Activated CD4-positive, alpha-beta memory T cell treated with anti-CD3 and anti-CD28 coated beads for 36 hours (primary cell): ENCODE results near the gene CCRL2. TPM values are rescaled to one million over a fixed set of nuclear protein-coding genes. Genes with fewer than 3 reads are reported as not detected.
"Not testable (repeated sequence)": the region's sequence is repeated elsewhere in the genome, so short reads cannot be mapped to it uniquely, and the experiment has no call there.

Experiments
- CTCF ChIA-PET: fragments of 350-600 bp; sonication (Branson Sonifier 250); formaldehyde crosslinking; loops from one replicate; lab custom pipeline; 2021; ENCODE audit warnings: antibody characterized with exemption, inconsistent platforms; lab: Charles Lee
- POLR2A ChIA-PET: fragments of 350-600 bp; sonication (Branson Sonifier 250); formaldehyde crosslinking; loops from one replicate; lab custom pipeline; 2021; ENCODE audit warnings: antibody characterized with exemption; lab: Charles Lee
- DNase-seq: peaks from one replicate; pipeline ENCODE4 v3.0.0-alpha.2; 2020
- H3K27ac Mint-ChIP-seq: one replicate; pipeline ENCODE4 v1.8.0; 2021; ENCODE audit warnings: mixed read lengths
- H3K27me3 Mint-ChIP-seq: one replicate; pipeline ENCODE4 v1.8.0; 2021; ENCODE audit warnings: mixed read lengths
- H3K36me3 Mint-ChIP-seq: one replicate; pipeline ENCODE4 v1.8.0; 2021; ENCODE audit warnings: mixed read lengths
- H3K4me1 Mint-ChIP-seq: one replicate; pipeline ENCODE4 v1.8.0; 2021; ENCODE audit warnings: low read depth, mixed read lengths
- H3K4me3 Mint-ChIP-seq: one replicate; pipeline ENCODE4 v1.8.0; 2021; ENCODE audit warnings: mild to moderate bottlenecking, mixed read lengths
- H3K9me3 Mint-ChIP-seq: one replicate; pipeline ENCODE4 v1.8.0; 2021; ENCODE audit warnings: mixed read lengths
- intact Hi-C: fragments of 100-400 bp; cut with micrococcal nuclease; formaldehyde crosslinking; loops from one replicate; pipeline ENCODE4 v1.15.1; 2023
- total RNA-seq, 2 experiments: library from RNA; stranded (reverse); gene quantifications; one replicate each; pipeline ENCODE4 v1.2.3, GENCODE V29; 2021

Gene CCRL2
- total RNA-seq, 2 experiments from 2014 or later = 1.3 to 1.4 TPM

DNA sequence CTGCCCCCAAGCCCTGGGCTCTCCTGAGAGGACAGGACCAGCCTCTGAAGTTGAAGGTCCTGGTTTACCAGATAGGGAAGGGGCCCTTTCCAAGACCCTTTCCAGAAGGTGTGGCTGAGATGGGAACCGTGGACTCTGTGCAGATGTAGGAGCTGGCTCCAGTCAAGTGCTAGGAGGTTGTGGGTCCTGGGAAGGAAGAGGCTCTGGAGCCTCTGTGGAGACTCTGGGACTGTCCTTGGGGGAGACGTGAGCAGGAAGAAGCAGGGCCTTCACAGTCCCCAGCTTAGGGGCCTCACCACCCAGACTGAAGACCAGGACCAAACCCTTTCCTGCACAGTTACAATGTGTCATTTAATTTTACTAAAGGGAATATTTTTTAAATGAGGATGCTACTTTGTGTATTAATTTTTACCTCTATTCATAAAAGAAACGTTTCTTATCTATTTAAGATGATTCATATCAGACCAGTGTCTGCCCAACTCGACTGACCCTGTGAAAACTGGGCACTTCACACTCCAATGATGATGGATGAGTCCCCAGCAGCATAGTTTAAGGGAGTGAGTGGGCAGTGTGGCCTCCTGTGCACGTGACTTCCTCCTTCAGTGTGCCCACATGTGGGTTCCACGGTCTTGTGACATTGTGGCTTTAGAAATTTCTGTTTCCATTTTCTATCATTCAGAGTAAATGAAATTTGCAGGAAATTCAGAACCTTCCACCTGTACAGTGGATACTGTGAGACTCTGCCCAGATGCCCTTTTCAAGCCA is 11.1 kb upstream of the CCRL2 start:
- peak; percentile 39 for DNase-seq
- CTCF ChIA-PET = no interaction called here
- intact Hi-C loops = no loop called here

DNA sequence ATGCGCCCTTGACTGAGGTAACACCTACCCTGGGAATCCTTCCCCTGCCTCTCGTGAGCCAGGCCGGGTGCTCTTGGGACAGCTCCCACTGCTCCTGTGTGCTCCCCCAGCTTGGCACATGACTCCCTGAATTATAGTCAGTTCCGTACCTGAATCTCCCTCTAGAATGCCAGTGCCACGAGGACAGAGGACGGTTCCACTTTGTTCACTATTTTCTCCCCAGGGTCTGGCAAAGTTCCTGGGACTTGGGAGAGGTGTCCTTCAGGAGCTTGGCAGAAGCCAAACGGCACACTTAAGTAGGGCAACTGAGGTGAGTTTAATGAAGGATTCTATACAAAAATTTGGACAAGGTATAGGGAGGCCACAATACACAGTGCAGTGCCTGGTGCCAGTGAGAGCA is 9.9 kb upstream of the CCRL2 start:
- ChIA-PET POLR2A (no interaction called here), CTCF (interaction anchor here (0.9 kb wide), 1 partner anchor 10 kb away, joined by 3 read pairs; no protein-coding TSS in a partner anchor)
- DNase-seq = no peak
- Mint-ChIP-seq H3K36me3 (no peaks in the 10 kb centered on the region), H3K27me3 (peaks cover 7% of the 10 kb centered on the region), H3K4me1 (peaks cover 2% of the 10 kb centered on the region), H3K9me3 (no peaks in the 10 kb centered on the region), H3K27ac (no peak overlapping the region), H3K4me3 (no peak overlapping the region)
- intact Hi-C loops = no loop called here

More for the DNA sequence above, 11.1 kb upstream of the CCRL2 start:
- Mint-ChIP-seq H3K36me3 (no peaks in the 10 kb centered on the region), H3K4me1 (peaks cover 2% of the 10 kb centered on the region), H3K27me3 (peaks cover 7% of the 10 kb centered on the region), H3K27ac (no peak overlapping the region), H3K9me3 (no peaks in the 10 kb centered on the region), H3K4me3 (no peak overlapping the region)
- POLR2A ChIA-PET = interaction anchor here (0.5 kb wide), 1 partner anchor 29 kb away, joined by 4 read pairs; no protein-coding TSS in a partner anchor

- Mint-ChIP-seq H3K4me3 (no peak overlapping the region), H3K4me1 (peaks cover 2% of the 10 kb centered on the region), H3K36me3 (no peaks in the 10 kb centered on the region), H3K9me3 (peaks cover 4% of the 10 kb centered on the region), H3K27me3 (peaks cover 9% of the 10 kb centered on the region), H3K27ac (no peak overlapping the region)
- intact Hi-C loops = no loop called here
- ChIA-PET CTCF (interaction anchor here (1.4 kb wide), 1 partner anchor 20 kb away, joined by 4 read pairs; no protein-coding TSS in a partner anchor), POLR2A (no interaction called here)
- DNase-seq = no peak
Measured at GRCh38 chr3:46398186-46398955, 8.7 kb upstream of the CCRL2 start.

GRCh38 chr3:46399098-46399497 is 8.0 kb upstream of the CCRL2 start:
- POLR2A ChIA-PET = interaction anchor here (1.1 kb wide), 1 partner anchor 297 kb away, joined by 3 read pairs; no protein-coding TSS in a partner anchor
- no peak for DNase-seq
- Mint-ChIP-seq H3K4me1 (peaks cover 2% of the 10 kb centered on the region), H3K9me3 (peaks cover 4% of the 10 kb centered on the region), H3K4me3 (no peak overlapping the region), H3K27me3 (peaks cover 9% of the 10 kb centered on the region), H3K27ac (no peak overlapping the region), H3K36me3 (no peaks in the 10 kb centered on the region)
- intact Hi-C loops = no loop called here
- CTCF ChIA-PET = no interaction called here

GRCh38 chr3:46399557-46399956 is 7.5 kb upstream of the CCRL2 start:
- CTCF ChIA-PET = interaction anchor here (1.0 kb wide), 1 partner anchor 320 kb away, joined by 4 read pairs; no protein-coding TSS in a partner anchor
- Mint-ChIP-seq H3K4me1 (peaks cover 2% of the 10 kb centered on the region), H3K4me3 (no peak overlapping the region), H3K27ac (no peak overlapping the region), H3K36me3 (no peaks in the 10 kb centered on the region), H3K9me3 (peaks cover 4% of the 10 kb centered on the region), H3K27me3 (peaks cover 9% of the 10 kb centered on the region)
- no peak for DNase-seq
- intact Hi-C loops = no loop called here
- POLR2A ChIA-PET = interaction anchor here (1.1 kb wide), 1 partner anchor 297 kb away, joined by 3 read pairs; no protein-coding TSS in a partner anchor

GRCh38 chr3:46400000-46400734 is 6.9 kb upstream of the CCRL2 start:
- Mint-ChIP-seq H3K36me3 (no peaks in the 10 kb centered on the region), H3K4me3 (no peak overlapping the region), H3K27ac (no peak overlapping the region), H3K4me1 (peaks cover 2% of the 10 kb centered on the region), H3K9me3 (peaks cover 4% of the 10 kb centered on the region), H3K27me3 (peaks cover 4% of the 10 kb centered on the region)
- intact Hi-C loops = no loop called here
- CTCF ChIA-PET = interaction anchor here (1.0 to 1.5 kb wide), 2 partner anchors 22 to 321 kb away, joined by 4 to 6 read pairs; no protein-coding TSS in a partner anchor
- POLR2A ChIA-PET = interaction anchor here (1.1 kb wide), 1 partner anchor 298 kb away, joined by 3 read pairs; no protein-coding TSS in a partner anchor
- DNase-seq = no peak

DNA sequence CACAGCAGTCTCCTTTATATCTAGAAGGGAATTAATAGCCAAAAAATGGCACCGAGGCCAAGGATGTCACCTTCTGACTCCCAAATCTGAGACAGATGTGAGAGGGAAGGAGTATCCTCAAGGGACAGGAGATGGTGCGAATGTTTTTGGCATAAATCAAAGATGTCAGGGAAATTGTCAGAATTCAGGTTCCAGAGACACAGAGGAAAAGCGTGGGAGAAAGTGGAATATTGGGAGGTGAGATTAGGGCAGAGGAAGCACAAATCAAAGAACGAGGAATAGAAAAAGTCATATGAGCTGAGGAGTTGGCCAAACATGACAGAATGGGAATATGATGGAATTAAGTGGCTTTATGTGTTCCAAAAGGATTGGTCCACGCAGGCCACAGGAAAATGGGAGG is 6.2 kb upstream of the CCRL2 start:
- no peaks in the 10 kb centered on the region for H3K36me3 Mint-ChIP-seq
- H3K27ac Mint-ChIP-seq = no peak overlapping the region
- peaks cover 4% of the 10 kb centered on the region for H3K9me3 Mint-ChIP-seq
- CTCF ChIA-PET = interaction anchor here (1.5 kb wide), 1 partner anchor 23 kb away, joined by 6 read pairs; no protein-coding TSS in a partner anchor
- peaks cover 3% of the 10 kb centered on the region for H3K27me3 Mint-ChIP-seq
- peaks cover 2% of the 10 kb centered on the region for H3K4me1 Mint-ChIP-seq
- POLR2A ChIA-PET = no interaction called here
- intact Hi-C loops = no loop called here
- H3K4me3 Mint-ChIP-seq = no peak overlapping the region
- DNase-seq = no peak

- CTCF ChIA-PET = interaction anchor here (1.5 kb wide), 1 partner anchor 24 kb away, joined by 6 read pairs; no protein-coding TSS in a partner anchor
Measured at GRCh38 chr3:46401579-46401978, 5.5 kb upstream of the CCRL2 start.

DNA sequence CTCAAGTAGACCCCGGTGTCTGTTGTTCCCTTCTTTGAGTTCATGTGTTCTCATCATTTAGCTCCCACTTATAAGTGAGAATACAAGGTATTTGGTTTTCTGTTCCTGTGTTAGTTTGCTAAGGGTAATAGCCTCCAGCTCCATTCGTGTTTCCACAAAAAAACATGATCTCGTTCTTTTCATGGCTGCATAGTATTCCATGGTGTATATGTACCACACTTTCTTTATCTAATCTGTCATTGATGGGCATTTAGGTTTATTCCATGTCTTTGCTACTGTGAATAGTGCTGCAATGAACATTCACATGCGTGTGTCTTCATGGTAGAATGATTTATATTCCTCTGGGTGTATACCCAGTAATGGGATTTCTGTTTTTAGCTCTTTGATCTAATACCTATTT is 4.2 kb upstream of the CCRL2 start:
- POLR2A ChIA-PET = not testable (repeated sequence)

More at GRCh38 chr3:46401579-46401978, 5.5 kb upstream of the CCRL2 start:
- Mint-ChIP-seq H3K9me3 (peaks cover 4% of the 10 kb centered on the region), H3K27me3 (peaks cover 3% of the 10 kb centered on the region), H3K36me3 (no peaks in the 10 kb centered on the region), H3K27ac (no peak overlapping the region), H3K4me3 (no peak overlapping the region), H3K4me1 (peaks cover under 1% of the 10 kb centered on the region)
- POLR2A ChIA-PET = no interaction called here
- no peak for DNase-seq
- intact Hi-C loops = no loop called here

GRCh38 chr3:46405301-46406019 is 1.6 kb upstream of the CCRL2 start:
- CTCF ChIA-PET = interaction anchor here (1.2 to 2.3 kb wide), 2 partner anchors 27 to 83 kb away, joined by 5 to 8 read pairs; no protein-coding TSS in a partner anchor
- H3K36me3 Mint-ChIP-seq = no peaks in the 10 kb centered on the region
- peaks cover 4% of the 10 kb centered on the region for H3K9me3 Mint-ChIP-seq
- H3K27me3 Mint-ChIP-seq = peaks cover 4% of the 10 kb centered on the region
- intact Hi-C loops = no loop called here
- no peak for DNase-seq
- peaks cover 13% of the 10 kb centered on the region for H3K4me1 Mint-ChIP-seq
- H3K4me3 Mint-ChIP-seq = no peak overlapping the region
- H3K27ac Mint-ChIP-seq = no peak overlapping the region
- POLR2A ChIA-PET = no interaction called here

More for the DNA sequence above, 4.2 kb upstream of the CCRL2 start:
- H3K36me3 Mint-ChIP-seq, H3K9me3 Mint-ChIP-seq, DNase-seq, H3K4me3 Mint-ChIP-seq, H3K4me1 Mint-ChIP-seq, intact Hi-C loops, CTCF ChIA-PET, H3K27ac Mint-ChIP-seq, H3K27me3 Mint-ChIP-seq: not testable (repeated sequence)

DNA sequence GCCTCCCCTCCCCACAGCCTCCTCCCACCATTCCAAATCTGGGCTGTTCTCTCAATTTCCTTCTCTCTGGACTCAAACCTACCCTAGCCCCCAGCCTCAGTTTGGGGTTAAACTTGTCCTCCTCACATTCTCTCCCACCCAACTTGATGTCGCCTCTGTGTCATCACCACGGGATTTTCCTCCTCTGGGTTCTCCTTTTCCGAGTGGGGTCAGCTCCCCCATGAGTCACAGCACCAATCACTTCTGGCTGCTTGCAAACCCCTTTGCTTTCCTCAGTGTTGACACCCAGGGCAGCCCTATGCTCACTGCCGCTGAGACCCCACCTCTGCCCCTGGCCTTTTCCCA is 644 bp upstream of the CCRL2 start:
- Mint-ChIP-seq H3K27me3 (peaks cover 4% of the 10 kb centered on the region), H3K27ac (peak overlapping the region; percentile 39), H3K36me3 (no peaks in the 10 kb centered on the region), H3K4me1 (peaks cover 13% of the 10 kb centered on the region), H3K9me3 (peaks cover 4% of the 10 kb centered on the region), H3K4me3 (no peak overlapping the region)
- intact Hi-C loops = no loop called here
- DNase-seq = no peak
- ChIA-PET CTCF (interaction anchor here (1.2 to 2.3 kb wide), 2 partner anchors 28 to 82 kb away, joined by 5 to 8 read pairs; no protein-coding TSS in a partner anchor), POLR2A (no interaction called here)
